ENCODE data around the gene PGAP2. TPM values are rescaled to one million over a fixed set of nuclear protein-coding genes. Genes with fewer than 3 reads are reported as not detected.

PGAP2 gene
- total RNA-seq, 1 experiment from 2014 or later, result 39.5 TPM

DNA sequence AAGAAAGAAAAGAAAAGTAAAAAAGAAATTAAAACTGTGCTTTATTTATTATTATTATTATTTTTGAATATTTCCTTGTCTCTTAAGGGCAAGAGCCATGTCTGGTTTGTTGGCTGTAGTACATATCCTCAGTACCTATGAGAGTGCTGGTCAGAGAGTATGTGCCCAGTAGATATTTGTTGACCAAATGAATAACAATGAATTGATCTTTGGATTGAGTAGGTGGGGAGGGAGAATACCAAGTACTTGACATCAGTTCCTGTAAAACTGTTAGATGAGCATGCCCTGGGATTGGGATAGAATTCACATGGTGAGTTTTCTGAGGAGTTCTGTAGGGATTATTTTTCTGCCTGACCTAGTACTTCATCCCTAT lies 58.5 kb downstream of the PGAP2 start:
- no peaks in the 10 kb centered on the region for H3K36me3 ChIP-seq (ENCODE audit: low read depth)
- no peaks in the 10 kb centered on the region for H4K20me1 ChIP-seq (ENCODE audit: insufficient read depth)
- no peak overlapping the region for H3K4me3 ChIP-seq
- peaks cover 9% of the 10 kb centered on the region; the same call in 1 of the 2 replicates for H3F3A ChIP-seq (ENCODE audit: insufficient read depth, low read depth)
- POLR2A ChIA-PET (ENCODE audit: unreplicated experiment), result no interaction called here
- intact Hi-C loops (cut with micrococcal nuclease; ENCODE audit: unreplicated experiment), result no loop called here
- no peak for TF ChIP-seq EZH2 (IDR thresholded peaks at IDR 0.05; ENCODE audit: low read depth)
- TF ChIP-seq, protein P1, sequence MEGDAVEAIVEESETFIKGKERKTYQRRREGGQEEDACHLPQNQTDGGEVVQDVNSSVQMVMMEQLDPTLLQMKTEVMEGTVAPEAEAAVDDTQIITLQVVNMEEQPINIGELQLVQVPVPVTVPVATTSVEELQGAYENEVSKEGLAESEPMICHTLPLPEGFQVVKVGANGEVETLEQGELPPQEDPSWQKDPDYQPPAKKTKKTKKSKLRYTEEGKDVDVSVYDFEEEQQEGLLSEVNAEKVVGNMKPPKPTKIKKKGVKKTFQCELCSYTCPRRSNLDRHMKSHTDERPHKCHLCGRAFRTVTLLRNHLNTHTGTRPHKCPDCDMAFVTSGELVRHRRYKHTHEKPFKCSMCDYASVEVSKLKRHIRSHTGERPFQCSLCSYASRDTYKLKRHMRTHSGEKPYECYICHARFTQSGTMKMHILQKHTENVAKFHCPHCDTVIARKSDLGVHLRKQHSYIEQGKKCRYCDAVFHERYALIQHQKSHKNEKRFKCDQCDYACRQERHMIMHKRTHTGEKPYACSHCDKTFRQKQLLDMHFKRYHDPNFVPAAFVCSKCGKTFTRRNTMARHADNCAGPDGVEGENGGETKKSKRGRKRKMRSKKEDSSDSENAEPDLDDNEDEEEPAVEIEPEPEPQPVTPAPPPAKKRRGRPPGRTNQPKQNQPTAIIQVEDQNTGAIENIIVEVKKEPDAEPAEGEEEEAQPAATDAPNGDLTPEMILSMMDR (conservative IDR thresholded peaks at IDR 0.05), result no peak
- H2AFZ ChIP-seq, result no peak overlapping the region
- no TSS peak for BruUV-seq (replicated peaks)
- H3K4me2 ChIP-seq, result no peak overlapping the region
- peaks cover 33% of the 10 kb centered on the region for H3K79me2 ChIP-seq (ENCODE audit: low read depth)
- DNase-seq, result no peak
- H3K27ac ChIP-seq, result no peak overlapping the region
- CTCF ChIA-PET, result interaction anchor here (0.7 kb wide), 1 partner anchor 199 kb away, joined by 7 read pairs; no protein-coding TSS in a partner anchor
- H3K9me3 ChIP-seq (ENCODE audit: insufficient read depth, low read depth), result no peaks in the 10 kb centered on the region
- peaks cover 19% of the 10 kb centered on the region; the same call in 1 of the 2 replicates for H3K4me1 ChIP-seq (replicated peaks; ENCODE audit: insufficient read depth)
- no peaks in the 10 kb centered on the region for H3K9me2 ChIP-seq (ENCODE audit: insufficient read depth)
- no peaks in the 10 kb centered on the region for H3K27me3 ChIP-seq (ENCODE audit: insufficient read depth, low read depth)

DNA sequence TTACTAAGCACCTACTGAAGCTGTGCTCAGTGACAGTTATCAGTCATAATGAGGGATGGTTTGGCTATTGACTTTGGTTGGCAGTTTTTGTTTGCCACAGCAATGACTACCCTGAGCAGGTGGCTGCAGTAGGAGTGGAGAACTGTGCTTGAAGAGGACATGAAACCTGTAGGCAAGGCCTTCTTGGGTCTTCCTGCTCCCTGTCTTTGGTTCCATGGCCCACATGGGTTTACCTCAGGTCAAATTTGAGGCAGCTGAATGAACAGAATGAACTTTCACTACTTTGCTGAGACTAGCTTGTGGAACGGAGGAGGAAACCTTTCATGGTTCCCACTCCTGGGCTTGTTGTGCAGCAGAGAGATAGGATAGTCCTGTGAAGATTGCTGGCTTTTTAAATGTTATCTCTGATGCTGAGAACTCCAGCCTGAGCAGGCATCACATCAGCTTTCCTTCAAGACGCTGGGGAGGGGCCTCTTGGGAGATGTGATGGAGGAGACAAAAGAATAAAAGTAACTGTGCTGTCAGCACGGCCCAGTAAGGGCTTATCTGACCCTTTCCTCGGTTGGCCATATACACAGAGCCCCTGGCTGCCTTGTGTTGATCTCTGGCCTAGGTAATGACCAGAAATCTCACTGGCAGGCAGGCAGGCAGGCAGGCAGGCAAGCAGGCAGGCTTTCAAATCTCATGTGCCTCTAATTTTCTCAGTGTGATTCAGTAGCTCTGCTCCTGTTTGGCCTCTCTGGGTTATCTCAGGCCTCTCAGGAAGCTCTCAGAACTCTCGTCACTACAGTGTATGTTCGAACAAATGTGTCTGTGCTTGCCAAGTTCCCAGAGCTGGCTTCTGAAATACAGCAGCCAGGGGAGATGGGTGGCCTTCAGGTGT lies 59.1 kb downstream of the PGAP2 start:
- Histone ChIP-seq H3K27me3 (ENCODE audit: insufficient read depth, low read depth) (no peaks in the 10 kb centered on the region), H3K9me3 (ENCODE audit: insufficient read depth, low read depth) (no peaks in the 10 kb centered on the region), H3K27ac (no peak overlapping the region), H4K20me1 (ENCODE audit: insufficient read depth) (no peaks in the 10 kb centered on the region), H3K36me3 (ENCODE audit: low read depth) (no peaks in the 10 kb centered on the region), H3K4me2 (no peak overlapping the region), H3K4me3 (no peak overlapping the region), H2AFZ (no peak overlapping the region), H3K4me1 (replicated peaks; ENCODE audit: insufficient read depth) (peaks cover 19% of the 10 kb centered on the region; the same call in 1 of the 2 replicates), H3F3A (ENCODE audit: insufficient read depth, low read depth) (peaks cover 9% of the 10 kb centered on the region; the same call in 1 of the 2 replicates), H3K79me2 (ENCODE audit: low read depth) (peaks cover 28% of the 10 kb centered on the region), H3K9me2 (ENCODE audit: insufficient read depth) (no peaks in the 10 kb centered on the region)
- intact Hi-C loops (cut with micrococcal nuclease; ENCODE audit: unreplicated experiment), result no loop called here
- ChIA-PET CTCF (no interaction called here), POLR2A (ENCODE audit: unreplicated experiment) (no interaction called here)
- TF ChIP-seq, protein P1 (conservative IDR thresholded peaks at IDR 0.05), result no peak
- TF ChIP-seq EZH2 (IDR thresholded peaks at IDR 0.05; ENCODE audit: low read depth), result no peak
- DNase-seq, result no peak
- BruUV-seq (replicated peaks), result no TSS peak

DNA sequence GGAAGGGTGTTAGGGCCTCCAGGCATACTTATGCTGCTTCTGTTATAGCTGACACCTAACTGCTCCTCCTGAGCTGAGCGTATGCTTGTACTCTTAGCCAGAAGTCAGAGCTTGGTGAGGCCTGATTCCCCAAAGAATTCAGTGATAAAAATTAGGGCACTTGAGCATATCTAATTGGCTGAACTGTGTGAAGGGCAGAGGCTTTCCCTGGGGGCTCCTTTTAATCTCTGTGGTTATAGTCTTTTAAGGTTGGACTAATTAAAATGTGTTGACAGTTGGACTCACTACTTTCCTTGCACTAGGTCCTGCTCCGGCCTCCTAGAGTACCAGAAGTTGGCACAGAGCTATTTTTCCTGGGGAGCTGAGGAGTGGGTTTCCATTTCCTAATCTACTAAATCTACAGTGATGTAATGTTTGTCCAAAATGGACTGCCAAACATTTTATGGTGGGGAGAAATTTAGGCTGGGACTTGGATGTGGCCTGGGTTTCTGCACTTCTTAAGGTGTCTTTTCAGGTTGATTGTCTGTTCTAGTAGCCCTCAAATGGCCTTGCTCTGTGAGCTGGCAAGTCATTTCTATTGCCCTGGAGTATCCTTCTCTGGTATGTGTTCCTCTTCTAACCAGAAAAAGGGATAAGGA lies 65.5 kb downstream of the PGAP2 start:
- peaks cover 24% of the 10 kb centered on the region for H3F3A ChIP-seq (ENCODE audit: insufficient read depth, low read depth)
- ChIA-PET CTCF (no interaction called here), POLR2A (ENCODE audit: unreplicated experiment) (no interaction called here)
- BruUV-seq (replicated peaks), result no TSS peak
- H3K4me3 ChIP-seq, result no peak overlapping the region
- no peaks in the 10 kb centered on the region for H3K36me3 ChIP-seq (ENCODE audit: low read depth)
- H3K4me1 ChIP-seq (replicated peaks; ENCODE audit: insufficient read depth), result peaks cover 28% of the 10 kb centered on the region
- DNase-seq, result no peak
- H3K79me2 ChIP-seq (ENCODE audit: low read depth), result peaks cover 19% of the 10 kb centered on the region
- no peak overlapping the region for H3K4me2 ChIP-seq
- TF ChIP-seq, protein P1 (conservative IDR thresholded peaks at IDR 0.05), result no peak
- TF ChIP-seq EZH2 (IDR thresholded peaks at IDR 0.05; ENCODE audit: low read depth), result no peak
- no peak overlapping the region for H2AFZ ChIP-seq
- H3K27me3 ChIP-seq (ENCODE audit: insufficient read depth, low read depth), result no peaks in the 10 kb centered on the region
- H4K20me1 ChIP-seq (ENCODE audit: insufficient read depth), result no peaks in the 10 kb centered on the region
- intact Hi-C loops (cut with micrococcal nuclease; ENCODE audit: unreplicated experiment), result no loop called here
- H3K27ac ChIP-seq, result no peak overlapping the region
- H3K9me3 ChIP-seq (ENCODE audit: insufficient read depth, low read depth), result no peaks in the 10 kb centered on the region
- H3K9me2 ChIP-seq (ENCODE audit: insufficient read depth), result no peaks in the 10 kb centered on the region

Other genes starting within 250 kb of the PGAP2 start
- not detected in 2 replicates for gene ART5, start 166.6 kb upstream of the PGAP2 start, total RNA-seq (2021)
- gene ART1, start 163.4 kb upstream of the PGAP2 start, total RNA-seq (2021), result not detected in 2 replicates
- 1.2 and 1.9 TPM in 2 replicates for gene CHRNA10, start 137.2 kb upstream of the PGAP2 start, total RNA-seq (2021)
- 49.8 and 59.7 TPM in 2 replicates for gene NUP98, start 11.0 kb upstream of the PGAP2 start, total RNA-seq (2021)
- 31.0 and 36.1 TPM in 2 replicates for gene RHOG, start 32.4 kb downstream of the PGAP2 start, total RNA-seq (2021)
- gene STIM1, start 47.1 kb downstream of the PGAP2 start, total RNA-seq (2021), result 26.8 and 28.3 TPM in 2 replicates

Measured in PC-9 (cell line).